Type B pancreatic cell (in vitro differentiated cells): ENCODE data around the gene MICAL2. TPM values are rescaled to one million over a fixed set of nuclear protein-coding genes. Genes with fewer than 3 reads are reported as not detected.

Experiments
- DNase-seq: peaks from one replicate; pipeline ENCODE4 v3.0.0; 2021; ENCODE audit warnings: mixed read lengths; ENCODE audit not compliant: unreplicated experiment; ENCODE audit errors: extremely low spot score
- H3K27ac Mint-ChIP-seq: 2 replicates; pipeline ENCODE4 v1.8.0; 2021; ENCODE audit warnings: mild to moderate bottlenecking, mixed read lengths
- H3K27me3 Mint-ChIP-seq: 2 replicates; pipeline ENCODE4 v1.8.0; 2021; ENCODE audit warnings: mixed read lengths
- H3K36me3 Mint-ChIP-seq: 2 replicates; pipeline ENCODE4 v1.8.0; 2021; ENCODE audit warnings: mixed read lengths
- H3K4me1 Mint-ChIP-seq: one replicate; pipeline ENCODE4 v1.8.0; 2021; ENCODE audit warnings: mixed read lengths; ENCODE audit not compliant: unreplicated experiment
- H3K4me3 Mint-ChIP-seq: 2 replicates; pipeline ENCODE4 v1.8.0; 2021; ENCODE audit warnings: mild to moderate bottlenecking, mixed read lengths
- H3K9me3 Mint-ChIP-seq: 2 replicates; pipeline ENCODE4 v1.8.0; 2021; ENCODE audit warnings: mixed read lengths
- CTCF ChIP-seq: fragments of 200-600 bp; sonication (generic); conservative IDR thresholded peaks from 2 replicates; pipeline ENCODE4 v1.5.0; 2021; ENCODE audit warnings: antibody characterized with exemption, mild to moderate bottlenecking
- total RNA-seq: library from RNA; stranded (reverse); gene quantifications from 2 replicates; pipeline ENCODE4 v1.2.1, GENCODE V29; 2021; ENCODE audit warnings: low replicate concordance

The MICAL2 gene
- total RNA-seq, 1 donor from 2014 or later, result 38.0 TPM

DNA sequence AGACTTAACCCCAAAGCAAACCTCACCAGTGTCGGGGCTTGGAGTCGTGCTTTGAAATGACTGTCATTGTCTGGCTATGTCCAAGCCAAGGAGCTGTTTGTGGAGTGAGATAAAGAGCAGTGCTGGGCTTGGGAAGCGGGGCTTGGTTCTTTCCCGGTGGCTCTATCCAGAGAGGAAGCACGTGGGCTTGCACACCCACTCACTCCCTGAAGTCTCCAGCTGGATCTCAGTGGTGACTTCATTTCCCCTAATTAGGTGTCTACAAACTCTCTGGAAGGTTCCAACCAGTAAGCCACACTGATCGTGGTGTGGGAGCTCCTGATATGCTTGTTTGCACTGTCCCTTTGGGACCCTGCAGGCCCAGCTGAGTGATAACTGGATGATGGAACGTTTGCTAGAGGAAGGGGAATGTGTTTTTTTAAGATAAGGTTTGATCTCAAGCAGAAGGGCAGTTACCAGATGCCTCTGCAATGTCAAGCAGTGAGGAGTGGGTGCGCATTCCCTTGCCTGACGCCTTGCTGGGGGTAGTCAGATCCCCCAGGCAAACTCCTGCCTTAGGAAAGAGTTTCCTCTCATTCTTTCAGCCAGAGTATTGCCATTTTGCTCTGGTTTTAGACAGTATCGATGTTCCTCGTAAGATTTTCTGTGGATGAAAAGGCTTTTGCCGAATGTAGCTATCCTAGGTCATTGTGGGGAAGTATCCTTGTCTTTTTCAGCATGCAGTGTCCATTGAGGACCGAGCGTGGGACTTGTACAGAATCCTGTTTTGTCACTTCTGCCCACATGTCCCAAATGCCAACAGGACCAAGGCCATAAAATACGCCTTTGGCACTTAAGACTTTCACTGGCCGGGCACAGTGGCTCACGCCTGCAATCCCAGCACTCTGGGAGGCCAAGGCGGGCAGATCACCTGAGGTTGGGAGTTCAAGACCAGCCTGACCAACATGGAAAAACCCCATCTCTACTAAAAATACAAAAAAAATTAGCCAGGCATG lies 90.9 kb downstream of the MICAL2 start:
- no peak for DNase-seq
- Mint-ChIP-seq H3K9me3 (no peaks in the 10 kb centered on the region), H3K36me3 (no peaks in the 10 kb centered on the region), H3K27me3 (no peaks in the 10 kb centered on the region), H3K27ac (peak overlapping the region; percentile 54), H3K4me1 (peaks cover 17% of the 10 kb centered on the region), H3K4me3 (peak overlapping the region; percentile 17)
- no peak for TF ChIP-seq CTCF

DNA sequence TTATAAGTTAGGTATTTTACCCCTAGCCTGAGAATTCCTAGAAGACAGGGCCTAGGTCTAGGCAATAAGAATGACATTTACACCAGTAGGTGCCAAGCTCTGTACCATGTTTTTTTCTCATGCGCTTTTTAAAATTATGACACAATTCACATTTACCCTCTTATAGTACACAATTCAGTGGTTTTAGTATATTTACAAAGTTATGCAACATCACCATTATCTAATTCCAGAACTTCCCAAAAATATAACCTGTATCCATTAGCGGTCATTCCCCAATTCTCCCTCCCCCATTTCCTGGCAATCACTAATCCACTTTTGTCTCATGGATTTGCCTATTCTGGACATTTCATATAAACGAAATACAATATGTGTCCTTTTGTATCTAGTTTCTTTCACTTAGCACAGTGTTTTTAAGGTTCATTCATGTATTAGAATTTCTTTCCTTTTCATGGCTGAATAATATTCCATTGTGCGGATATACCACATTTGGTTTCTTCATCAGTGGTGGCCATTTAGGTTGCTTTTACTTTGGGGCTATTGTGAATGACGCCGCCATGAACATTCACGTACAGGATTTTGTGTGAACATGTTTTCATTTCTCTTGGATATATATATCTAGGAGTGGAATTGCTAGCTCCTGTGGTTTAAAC lies 92.4 kb downstream of the MICAL2 start:
- no peaks in the 10 kb centered on the region for H3K9me3 Mint-ChIP-seq
- DNase-seq, result no peak
- no peak overlapping the region for H3K4me3 Mint-ChIP-seq
- H3K4me1 Mint-ChIP-seq, result peaks cover 13% of the 10 kb centered on the region
- H3K36me3 Mint-ChIP-seq, result no peaks in the 10 kb centered on the region
- H3K27ac Mint-ChIP-seq, result no peak overlapping the region
- no peaks in the 10 kb centered on the region for H3K27me3 Mint-ChIP-seq
- TF ChIP-seq CTCF, result no peak

GRCh38 chr11:12204506-12204905 lies 94.1 kb downstream of the MICAL2 start:
- no peak for DNase-seq
- Mint-ChIP-seq H3K36me3 (no peaks in the 10 kb centered on the region), H3K27ac (no peak overlapping the region), H3K27me3 (no peaks in the 10 kb centered on the region), H3K4me3 (no peak overlapping the region), H3K4me1 (peaks cover 13% of the 10 kb centered on the region), H3K9me3 (no peaks in the 10 kb centered on the region)
- no peak for TF ChIP-seq CTCF

DNA sequence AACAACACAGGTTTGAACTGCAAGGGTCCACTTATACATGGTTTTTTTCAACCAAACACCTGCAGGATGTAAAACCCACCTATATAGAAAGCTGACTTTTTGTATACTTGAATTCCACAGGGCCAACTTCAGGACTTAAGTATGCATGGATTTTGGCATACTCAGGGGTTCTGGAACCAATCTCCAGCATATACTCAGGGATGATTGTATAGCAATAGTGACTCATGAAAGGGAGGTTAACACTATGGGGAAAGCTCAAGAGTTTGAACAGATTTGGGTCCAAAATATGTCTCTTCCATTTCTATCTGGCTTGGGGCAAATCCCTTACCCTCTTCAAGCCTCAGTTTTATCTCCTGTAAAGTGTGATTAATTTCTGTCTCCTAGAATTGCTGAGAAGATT lies 94.9 kb downstream of the MICAL2 start:
- peaks cover 12% of the 10 kb centered on the region for H3K4me1 Mint-ChIP-seq
- no peak overlapping the region for H3K27ac Mint-ChIP-seq
- no peaks in the 10 kb centered on the region for H3K36me3 Mint-ChIP-seq
- H3K4me3 Mint-ChIP-seq, result no peak overlapping the region
- DNase-seq, result no peak
- H3K9me3 Mint-ChIP-seq, result no peaks in the 10 kb centered on the region
- H3K27me3 Mint-ChIP-seq, result no peaks in the 10 kb centered on the region
- TF ChIP-seq CTCF, result no peak

GRCh38 chr11:12206529-12206928 lies 96.1 kb downstream of the MICAL2 start:
- no peak for DNase-seq
- Mint-ChIP-seq H3K27me3 (no peaks in the 10 kb centered on the region), H3K4me3 (no peak overlapping the region), H3K36me3 (no peaks in the 10 kb centered on the region), H3K4me1 (peaks cover under 1% of the 10 kb centered on the region), H3K9me3 (no peaks in the 10 kb centered on the region), H3K27ac (no peak overlapping the region)
- TF ChIP-seq CTCF, result no peak
